ENCODE measurements around the gene MRPL36.

The MRPL36 gene

DNA sequence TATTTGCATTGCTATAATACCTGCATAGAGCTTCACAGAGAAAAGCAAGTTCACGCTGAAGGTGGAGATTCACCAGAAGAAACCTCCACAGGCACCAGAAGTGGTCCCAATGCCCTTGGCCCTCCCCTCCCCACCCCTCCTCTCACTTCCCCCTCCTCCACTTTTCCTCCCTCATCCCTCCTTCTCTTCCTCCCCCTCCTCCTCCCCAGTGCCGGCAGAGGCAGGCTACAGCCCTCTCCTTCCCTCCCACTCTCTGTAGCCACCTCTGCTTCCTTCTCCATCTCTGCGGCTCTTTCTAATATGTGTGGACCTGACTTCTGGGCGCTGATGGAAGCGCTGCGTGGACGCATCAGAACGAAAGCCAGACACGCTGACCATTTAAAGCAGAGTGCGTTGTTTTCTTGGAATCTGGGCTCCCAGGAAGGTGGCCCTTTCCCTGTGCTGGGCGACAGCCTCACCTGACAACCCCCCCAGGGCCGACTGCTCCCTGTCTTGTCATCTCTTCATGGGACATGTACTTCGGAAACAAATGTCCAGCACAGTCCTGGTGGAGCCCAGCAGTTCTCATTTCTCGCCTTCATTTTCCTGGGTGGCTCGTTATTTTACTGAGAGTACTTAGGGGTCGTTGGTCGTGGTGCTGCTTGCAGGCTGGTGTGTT lies 31.1 kb upstream of the MRPL36 start:
- H3K9ac ChIP-seq (ENCODE audit: low read depth, low read length): no peak overlapping the region
- H3K4me3 ChIP-seq (ENCODE audit: low read length): no peak overlapping the region
- peaks cover 2% of the 10 kb centered on the region for H3K36me3 ChIP-seq (ENCODE audit: insufficient read depth, low read length)
- no peaks in the 10 kb centered on the region for H3K4me1 ChIP-seq (ENCODE audit: control insufficient read depth, insufficient read depth, low read length)
- H3K27me3 ChIP-seq (ENCODE audit: control insufficient read depth, insufficient read depth, low read length): peaks cover 9% of the 10 kb centered on the region
- no peak overlapping the region for H3K4me2 ChIP-seq (ENCODE audit: low read length)
- H3K9me3 ChIP-seq (replicated peaks; ENCODE audit: low read length): no peaks in the 10 kb centered on the region

GRCh38 chr5:1827886-1828397 lies 28.3 kb upstream of the MRPL36 start:
- H3K9me3 ChIP-seq (replicated peaks; ENCODE audit: low read length): no peaks in the 10 kb centered on the region
- peak overlapping the region; percentile 20 for H3K4me2 ChIP-seq (ENCODE audit: low read length)
- no peak overlapping the region for H3K4me3 ChIP-seq (ENCODE audit: low read length)
- H3K27me3 ChIP-seq (ENCODE audit: control insufficient read depth, insufficient read depth, low read length): no peaks in the 10 kb centered on the region
- peaks cover 8% of the 10 kb centered on the region for H3K36me3 ChIP-seq (ENCODE audit: insufficient read depth, low read length)
- H3K4me1 ChIP-seq (ENCODE audit: control insufficient read depth, insufficient read depth, low read length): no peaks in the 10 kb centered on the region
- no peak overlapping the region for H3K9ac ChIP-seq (ENCODE audit: low read depth, low read length)

GRCh38 chr5:1827025-1827885 lies 27.6 kb upstream of the MRPL36 start:
- Histone ChIP-seq H3K27me3 (ENCODE audit: control insufficient read depth, insufficient read depth, low read length) (no peaks in the 10 kb centered on the region), H3K4me1 (ENCODE audit: control insufficient read depth, insufficient read depth, low read length) (no peaks in the 10 kb centered on the region), H3K4me3 (ENCODE audit: low read length) (no peak overlapping the region), H3K36me3 (ENCODE audit: insufficient read depth, low read length) (peaks cover 12% of the 10 kb centered on the region), H3K4me2 (ENCODE audit: low read length) (peak overlapping the region; percentile 20), H3K9ac (ENCODE audit: low read depth, low read length) (no peak overlapping the region), H3K9me3 (replicated peaks; ENCODE audit: low read length) (no peaks in the 10 kb centered on the region)

DNA sequence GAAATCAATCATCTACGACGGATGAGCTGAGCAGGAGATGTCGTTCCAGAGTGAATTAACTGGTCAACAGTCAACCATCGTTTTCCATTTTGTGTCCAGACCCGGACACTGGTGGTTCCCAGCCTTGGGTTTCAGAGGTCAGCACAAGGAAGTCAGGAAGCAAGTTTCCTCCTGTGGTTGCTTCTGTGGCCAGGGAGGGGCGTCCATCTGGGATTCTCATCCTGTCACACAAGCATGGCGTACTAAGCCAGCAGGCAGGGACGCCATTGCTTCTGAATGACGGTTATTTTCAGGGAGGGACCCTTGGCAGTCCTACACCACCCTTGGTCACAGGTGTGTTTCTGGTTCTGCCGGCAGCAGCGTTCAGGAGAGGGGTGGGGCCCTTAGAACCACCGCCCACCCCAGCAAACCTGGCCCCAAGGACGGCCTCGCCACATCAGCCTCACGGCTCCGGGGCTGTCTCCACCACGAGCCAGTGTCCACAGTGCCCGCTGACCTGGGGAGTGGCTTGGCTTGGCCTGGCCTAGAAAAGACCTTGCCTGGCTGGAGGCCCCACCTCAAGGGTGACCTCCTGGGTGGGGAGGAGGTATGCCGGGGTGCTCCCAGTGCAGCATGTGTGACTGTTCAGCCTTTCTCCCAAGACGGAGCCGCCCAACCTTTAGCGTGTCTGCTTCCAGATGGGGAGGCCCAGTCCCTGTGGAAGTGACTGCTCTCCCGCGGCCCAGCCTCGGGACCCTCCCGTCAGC lies 26.8 kb upstream of the MRPL36 start:
- Histone ChIP-seq H3K27me3 (ENCODE audit: control insufficient read depth, insufficient read depth, low read length) (no peaks in the 10 kb centered on the region), H3K9ac (ENCODE audit: low read depth, low read length) (no peak overlapping the region), H3K4me2 (ENCODE audit: low read length) (no peak overlapping the region), H3K36me3 (ENCODE audit: insufficient read depth, low read length) (peaks cover 16% of the 10 kb centered on the region), H3K4me3 (ENCODE audit: low read length) (no peak overlapping the region), H3K9me3 (replicated peaks; ENCODE audit: low read length) (no peaks in the 10 kb centered on the region), H3K4me1 (ENCODE audit: control insufficient read depth, insufficient read depth, low read length) (no peaks in the 10 kb centered on the region)

- no peaks in the 10 kb centered on the region for H3K27me3 ChIP-seq (ENCODE audit: control insufficient read depth, insufficient read depth, low read length)
- H3K36me3 ChIP-seq (ENCODE audit: insufficient read depth, low read length): peaks cover 28% of the 10 kb centered on the region
- H3K4me3 ChIP-seq (ENCODE audit: low read length): no peak overlapping the region
- H3K9ac ChIP-seq (ENCODE audit: low read depth, low read length): no peak overlapping the region
- no peaks in the 10 kb centered on the region for H3K9me3 ChIP-seq (replicated peaks; ENCODE audit: low read length)
- no peaks in the 10 kb centered on the region for H3K4me1 ChIP-seq (ENCODE audit: control insufficient read depth, insufficient read depth, low read length)
- no peak overlapping the region for H3K4me2 ChIP-seq (ENCODE audit: low read length)
Measured at GRCh38 chr5:1824903-1825841, 25.5 kb upstream of the MRPL36 start.

GRCh38 chr5:1824109-1824821 lies 24.6 kb upstream of the MRPL36 start:
- Histone ChIP-seq H3K4me3 (ENCODE audit: low read length) (no peak overlapping the region), H3K36me3 (ENCODE audit: insufficient read depth, low read length) (peaks cover 29% of the 10 kb centered on the region), H3K4me2 (ENCODE audit: low read length) (no peak overlapping the region), H3K9me3 (replicated peaks; ENCODE audit: low read length) (no peaks in the 10 kb centered on the region), H3K27me3 (ENCODE audit: control insufficient read depth, insufficient read depth, low read length) (no peaks in the 10 kb centered on the region), H3K4me1 (ENCODE audit: control insufficient read depth, insufficient read depth, low read length) (no peaks in the 10 kb centered on the region), H3K9ac (ENCODE audit: low read depth, low read length) (no peak overlapping the region)

- no peak overlapping the region for H3K4me3 ChIP-seq (ENCODE audit: low read length)
- peaks cover 35% of the 10 kb centered on the region for H3K36me3 ChIP-seq (ENCODE audit: insufficient read depth, low read length)
- no peaks in the 10 kb centered on the region for H3K4me1 ChIP-seq (ENCODE audit: control insufficient read depth, insufficient read depth, low read length)
- H3K9ac ChIP-seq (ENCODE audit: low read depth, low read length): no peak overlapping the region
- H3K27me3 ChIP-seq (ENCODE audit: control insufficient read depth, insufficient read depth, low read length): no peaks in the 10 kb centered on the region
- no peak overlapping the region for H3K4me2 ChIP-seq (ENCODE audit: low read length)
- H3K9me3 ChIP-seq (replicated peaks; ENCODE audit: low read length): no peaks in the 10 kb centered on the region
Measured at GRCh38 chr5:1823381-1824034, 23.9 kb upstream of the MRPL36 start.

GRCh38 chr5:1821862-1822261 lies 22.2 kb upstream of the MRPL36 start:
- no peak overlapping the region for H3K9ac ChIP-seq (ENCODE audit: low read depth, low read length)
- no peak overlapping the region for H3K4me3 ChIP-seq (ENCODE audit: low read length)
- no peak overlapping the region for H3K4me2 ChIP-seq (ENCODE audit: low read length)
- peaks cover 49% of the 10 kb centered on the region for H3K36me3 ChIP-seq (ENCODE audit: insufficient read depth, low read length)
- H3K4me1 ChIP-seq (ENCODE audit: control insufficient read depth, insufficient read depth, low read length): no peaks in the 10 kb centered on the region
- H3K9me3 ChIP-seq (replicated peaks; ENCODE audit: low read length): no peaks in the 10 kb centered on the region
- H3K27me3 ChIP-seq (ENCODE audit: control insufficient read depth, insufficient read depth, low read length): no peaks in the 10 kb centered on the region

DNA sequence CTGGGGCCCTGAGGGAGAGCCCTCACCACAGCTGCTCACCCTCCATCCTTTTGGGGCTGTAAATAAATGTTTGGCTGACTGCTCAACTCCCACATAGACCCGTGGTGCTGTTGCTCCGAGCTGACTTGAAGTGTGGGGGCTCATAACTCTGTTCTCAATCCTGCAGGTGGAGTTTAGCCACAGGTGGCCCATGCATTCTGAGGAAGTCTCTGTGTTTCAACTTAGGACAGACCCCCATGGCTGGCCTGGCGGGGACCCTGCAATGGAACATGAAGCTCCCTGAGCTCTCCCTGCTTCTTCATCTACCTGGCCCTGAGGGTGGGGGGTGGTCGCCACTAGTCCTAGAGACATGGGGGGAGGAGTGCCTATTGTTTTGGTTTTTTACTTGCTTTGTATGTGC lies 21.3 kb upstream of the MRPL36 start:
- Histone ChIP-seq H3K4me2 (ENCODE audit: low read length) (no peak overlapping the region), H3K9ac (ENCODE audit: low read depth, low read length) (no peak overlapping the region), H3K27me3 (ENCODE audit: control insufficient read depth, insufficient read depth, low read length) (no peaks in the 10 kb centered on the region), H3K36me3 (ENCODE audit: insufficient read depth, low read length) (peaks cover 56% of the 10 kb centered on the region), H3K4me3 (ENCODE audit: low read length) (no peak overlapping the region), H3K4me1 (ENCODE audit: control insufficient read depth, insufficient read depth, low read length) (no peaks in the 10 kb centered on the region), H3K9me3 (replicated peaks; ENCODE audit: low read length) (no peaks in the 10 kb centered on the region)

DNA sequence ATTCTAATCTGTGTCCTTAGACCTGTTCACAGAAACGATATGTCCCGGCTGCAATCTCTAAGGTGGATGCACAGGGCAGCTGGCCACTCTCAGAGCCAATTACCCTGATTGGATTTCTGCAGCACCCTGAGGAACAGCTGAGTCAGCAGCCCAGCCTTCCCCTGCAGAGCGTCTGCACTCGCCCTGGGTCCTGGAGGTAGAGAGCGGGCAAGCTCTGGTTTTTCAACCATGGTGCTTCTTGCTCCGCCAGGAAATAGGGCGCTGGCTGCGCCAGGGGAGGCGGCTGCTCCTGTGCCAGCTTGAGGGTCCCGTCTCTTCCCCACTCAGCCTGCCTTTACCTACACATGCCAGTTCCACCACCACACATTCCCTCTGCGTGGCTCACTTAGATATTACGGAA lies 20.7 kb upstream of the MRPL36 start:
- H3K27me3 ChIP-seq (ENCODE audit: control insufficient read depth, insufficient read depth, low read length): no peaks in the 10 kb centered on the region
- H3K4me1 ChIP-seq (ENCODE audit: control insufficient read depth, insufficient read depth, low read length): no peaks in the 10 kb centered on the region
- peaks cover 60% of the 10 kb centered on the region for H3K36me3 ChIP-seq (ENCODE audit: insufficient read depth, low read length)
- H3K9ac ChIP-seq (ENCODE audit: low read depth, low read length): no peak overlapping the region
- no peak overlapping the region for H3K4me3 ChIP-seq (ENCODE audit: low read length)
- no peaks in the 10 kb centered on the region for H3K9me3 ChIP-seq (replicated peaks; ENCODE audit: low read length)
- no peak overlapping the region for H3K4me2 ChIP-seq (ENCODE audit: low read length)

All from skeletal muscle satellite cell (primary cell).